A673 (cell line): ENCODE measurements around the gene ROGDI. TPM values are rescaled to one million over a fixed set of nuclear protein-coding genes. Genes with fewer than 3 reads are reported as not detected.

Source experiments
- BruUV-seq: library from RNA; stranded (reverse); fragments of 400-500 nt; replicated peaks from 2 replicates; lab custom pipeline; 2021; lab: Mats Ljungman, UMichigan
- CTCF ChIA-PET: fragments of 300-600 bp; sonication (Branson Sonifier 250); formaldehyde crosslinking; loops from one replicate; lab custom pipeline; 2022; ENCODE audit warnings: antibody characterized with exemption; lab: Charles Lee
- POLR2A ChIA-PET: fragments of 300-600 bp; sonication (Branson Sonifier 250); formaldehyde crosslinking; loops from one replicate; lab custom pipeline; 2022; ENCODE audit warnings: antibody characterized with exemption; ENCODE audit not compliant: low non-redundant PET; lab: Charles Lee
- DNase-seq: peaks from one replicate; pipeline ENCODE4 v3.0.0-alpha.2; 2015; ENCODE audit warnings: low spot score
- H3K27ac ChIP-seq: fragments of 200-600 bp; sonication (generic); 2 replicates; pipeline ENCODE4 v1.5.1; 2016; ENCODE audit warnings: mixed run types, low read depth, mild to moderate bottlenecking, mixed read lengths, antibody characterized with exemption, low read length; ENCODE audit not compliant: poor library complexity, severe bottlenecking
- H3K27me3 ChIP-seq: fragments of 200-600 bp; sonication (generic); replicated peaks from 2 replicates; pipeline ENCODE4 v1.6.1; 2017; ENCODE audit warnings: mixed run types, low read depth, mild to moderate bottlenecking, mixed read lengths, antibody characterized with exemption, low read length; ENCODE audit not compliant: insufficient read depth, poor library complexity
- H3K36me3 ChIP-seq: fragments of 200-600 bp; sonication (generic); 2 replicates; pipeline ENCODE4 v1.6.1; 2016; ENCODE audit warnings: mixed run types, mild to moderate bottlenecking, mixed read lengths, antibody characterized with exemption, low read length; ENCODE audit not compliant: insufficient read depth, poor library complexity, severe bottlenecking
- H3K4me1 ChIP-seq: fragments of 200-600 bp; sonication (generic); 2 replicates; pipeline ENCODE4 v1.6.1; 2017; ENCODE audit warnings: mixed run types, mild to moderate bottlenecking, mixed read lengths, antibody characterized with exemption, low read length; ENCODE audit not compliant: insufficient read depth, poor library complexity, severe bottlenecking
- H3K4me3 ChIP-seq: fragments of 200-600 bp; sonication (generic); 2 replicates; pipeline ENCODE4 v1.5.1; 2016; ENCODE audit warnings: low read depth, mixed run types, mild to moderate bottlenecking, mixed read lengths, low read length; ENCODE audit not compliant: poor library complexity, severe bottlenecking
- H3K9me3 ChIP-seq: fragments of 200-600 bp; sonication (generic); 2 replicates; pipeline ENCODE4 v1.6.1; 2016; ENCODE audit warnings: mixed run types, low read depth, mild to moderate bottlenecking, mixed read lengths, antibody characterized with exemption, low read length; ENCODE audit not compliant: poor library complexity, severe bottlenecking
- CTCF ChIP-seq: fragments of 300-800, 200-600 bp; sonication (generic); conservative IDR thresholded peaks from 2 replicates; pipeline ENCODE4 v1.5.1; 2017; ENCODE audit warnings: low read depth, mild to moderate bottlenecking, antibody characterized with exemption, low read length, moderate library complexity, mixed read lengths
- EZH2 ChIP-seq: fragments of 200-600 bp; sonication (generic); IDR thresholded peaks from 2 replicates; pipeline ENCODE4 v1.6.1; 2017; ENCODE audit warnings: borderline replicate concordance, low read depth, mild to moderate bottlenecking, mixed read lengths, antibody characterized with exemption, low read length; ENCODE audit not compliant: poor library complexity, severe bottlenecking
- intact Hi-C: fragments of 100-400 bp; cut with micrococcal nuclease; formaldehyde crosslinking; loops from one replicate; pipeline ENCODE4 v1.10.0; 2022; ENCODE audit not compliant: unreplicated experiment
- total RNA-seq: library from RNA; stranded (reverse); gene quantifications from 2 replicates; pipeline ENCODE4 v1.2.3, GENCODE V29; 2021

Gene ROGDI
- total RNA-seq, 1 experiment from 2014 or later = 2.9 TPM

GRCh38 chr16:4783951-4784336 is 18.5 kb downstream of the ROGDI start:
- Histone ChIP-seq H3K9me3 (no peaks in the 10 kb centered on the region), H3K4me3 (no peak overlapping the region), H3K27ac (no peak overlapping the region), H3K27me3 (no peaks in the 10 kb centered on the region), H3K4me1 (no peaks in the 10 kb centered on the region), H3K36me3 (no peaks in the 10 kb centered on the region)
- POLR2A ChIA-PET = no interaction called here
- TF ChIP-seq CTCF (no peak), EZH2 (no peak)
- intact Hi-C loops = no loop called here
- no TSS peak for BruUV-seq
- no peak for DNase-seq
- CTCF ChIA-PET = no interaction called here

DNA sequence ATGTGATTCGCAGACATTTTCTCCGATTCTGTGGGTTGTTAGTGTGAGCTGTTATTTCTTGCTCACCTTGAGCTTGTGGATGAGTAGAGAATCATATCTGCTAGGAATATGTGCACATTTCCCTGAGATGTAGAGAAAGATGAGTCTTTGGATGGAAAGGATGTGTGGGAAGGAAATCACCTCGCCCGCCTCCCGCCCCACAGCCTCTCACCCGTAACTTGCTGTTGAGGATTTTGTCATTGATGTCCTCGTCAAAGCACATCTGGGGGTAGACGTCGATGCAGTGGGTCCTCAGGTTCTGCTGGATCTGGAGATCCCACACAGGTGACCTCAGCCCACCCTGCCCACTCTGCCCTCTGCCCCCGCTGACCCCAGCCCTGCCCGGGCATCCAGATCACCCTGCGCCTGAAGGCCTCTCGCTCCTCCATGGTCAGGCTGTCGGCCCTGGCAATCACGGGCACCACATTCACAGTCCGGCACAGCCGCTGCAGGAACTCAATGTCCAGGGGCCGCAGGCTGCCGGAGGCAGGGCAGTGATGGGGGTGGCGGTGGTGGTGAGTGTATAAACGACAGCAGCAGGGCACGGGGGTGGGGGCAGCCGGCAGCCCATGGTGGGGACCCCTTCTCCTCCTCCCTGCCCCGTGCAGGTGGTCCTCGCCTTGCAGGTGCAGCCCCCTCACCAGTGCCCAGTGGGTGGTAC is 19.0 kb downstream of the ROGDI start:
- ChIA-PET CTCF (no interaction called here), POLR2A (no interaction called here)
- Histone ChIP-seq H3K36me3 (no peaks in the 10 kb centered on the region), H3K4me1 (no peaks in the 10 kb centered on the region), H3K27ac (no peak overlapping the region), H3K4me3 (no peak overlapping the region), H3K27me3 (no peaks in the 10 kb centered on the region), H3K9me3 (no peaks in the 10 kb centered on the region)
- TF ChIP-seq EZH2 (no peak), CTCF (no peak)
- DNase-seq = no peak
- intact Hi-C loops = no loop called here
- BruUV-seq = no TSS peak

DNA sequence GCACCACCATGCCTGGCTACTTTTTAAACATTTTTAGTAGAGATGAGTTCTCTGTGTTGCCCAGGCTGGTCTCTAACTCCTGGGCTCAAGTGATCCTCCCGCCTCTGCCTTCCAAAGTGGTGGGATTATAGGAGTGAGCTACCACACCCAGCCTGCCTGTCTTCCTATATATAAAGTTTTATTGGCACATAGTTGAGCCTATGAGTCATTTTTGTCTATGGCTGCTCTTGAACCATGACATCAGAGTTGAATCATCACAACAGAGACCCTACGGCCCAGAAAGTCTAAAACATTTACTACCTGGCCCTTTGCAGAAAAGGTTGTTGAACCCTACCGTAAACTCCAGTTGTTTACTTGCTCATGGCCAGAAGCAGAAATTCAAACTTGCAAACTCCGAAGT is 22.2 kb downstream of the ROGDI start:
- DNase-seq = no peak
- no peaks in the 10 kb centered on the region for H3K4me1 ChIP-seq
- no peaks in the 10 kb centered on the region for H3K36me3 ChIP-seq
- no TSS peak for BruUV-seq
- TF ChIP-seq EZH2 = no peak
- no peak for TF ChIP-seq CTCF
- H3K9me3 ChIP-seq = no peaks in the 10 kb centered on the region
- intact Hi-C loops = no loop called here
- H3K4me3 ChIP-seq = no peak overlapping the region
- CTCF ChIA-PET = no interaction called here
- POLR2A ChIA-PET = no interaction called here
- H3K27me3 ChIP-seq = no peaks in the 10 kb centered on the region
- H3K27ac ChIP-seq = no peak overlapping the region
